Mucosa of gallbladder (tissue), 1 donor: ENCODE results near the gene COPZ1. TPM values are rescaled to one million over a fixed set of nuclear protein-coding genes. Genes with fewer than 3 reads are reported as not detected.
"Not testable (repeated sequence)": the region's sequence is repeated elsewhere in the genome, so short reads cannot be mapped to it uniquely, and the experiment has no call there.

Experiments used
- DNase-seq: peaks from one replicate; pipeline ENCODE4 v3.0.0-alpha.2; 2020; ENCODE audit warnings: low spot score
- total RNA-seq: library from RNA; stranded (reverse); gene quantifications from one replicate; pipeline ENCODE4 v1.2.1, GENCODE V29; 2021
- donor health status: DM: no; HTN: no; CAD: no.

The COPZ1 gene, protein sequence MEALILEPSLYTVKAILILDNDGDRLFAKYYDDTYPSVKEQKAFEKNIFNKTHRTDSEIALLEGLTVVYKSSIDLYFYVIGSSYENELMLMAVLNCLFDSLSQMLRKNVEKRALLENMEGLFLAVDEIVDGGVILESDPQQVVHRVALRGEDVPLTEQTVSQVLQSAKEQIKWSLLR
- total RNA-seq: 138 TPM

DNA sequence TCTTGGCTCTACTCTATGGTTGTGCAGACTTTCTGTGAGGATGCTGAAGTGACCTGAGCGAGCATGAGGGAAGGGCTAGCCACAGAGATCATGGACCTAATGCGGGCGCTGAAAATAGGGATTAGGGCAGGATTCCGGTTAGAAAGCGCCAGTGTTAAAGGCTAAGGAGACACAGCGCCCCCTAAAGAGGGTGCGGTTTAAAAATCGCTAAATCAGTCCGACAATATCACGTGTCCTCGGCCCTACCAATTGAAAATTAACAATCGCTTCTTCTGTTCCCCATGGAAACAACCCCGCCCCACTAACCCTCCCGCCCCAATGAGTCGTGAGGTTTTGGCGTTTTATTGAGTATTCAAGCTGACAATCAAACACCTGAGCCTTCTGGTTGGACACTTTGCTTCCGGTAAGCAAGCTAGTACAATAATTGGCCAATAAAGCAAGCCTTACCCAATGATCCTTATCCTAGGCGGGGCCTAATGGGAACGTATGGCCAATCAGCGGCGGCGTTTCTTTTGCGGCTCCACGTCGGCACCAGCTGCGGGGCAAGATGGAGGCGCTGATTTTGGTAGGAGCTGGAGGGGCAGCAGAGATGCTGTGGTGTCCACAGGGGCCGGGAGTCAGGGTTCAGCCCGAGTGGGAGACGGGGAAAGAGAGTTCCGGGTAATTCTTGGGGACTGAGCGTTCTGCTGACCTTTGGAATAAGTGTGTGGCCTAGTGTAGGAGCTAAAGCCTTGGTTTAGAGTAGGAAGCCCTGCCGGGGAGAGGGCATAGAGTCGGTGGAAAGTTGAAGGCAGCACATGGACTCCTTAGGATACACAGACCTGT is at the start of gene COPZ1:
Gene COPZ1 (plus strand): TSS at position 515 of the 825 bp plus-strand sequence. CDS start 33 bp downstream, at position 548.
- DNase-seq: peak; percentile 98

DNA sequence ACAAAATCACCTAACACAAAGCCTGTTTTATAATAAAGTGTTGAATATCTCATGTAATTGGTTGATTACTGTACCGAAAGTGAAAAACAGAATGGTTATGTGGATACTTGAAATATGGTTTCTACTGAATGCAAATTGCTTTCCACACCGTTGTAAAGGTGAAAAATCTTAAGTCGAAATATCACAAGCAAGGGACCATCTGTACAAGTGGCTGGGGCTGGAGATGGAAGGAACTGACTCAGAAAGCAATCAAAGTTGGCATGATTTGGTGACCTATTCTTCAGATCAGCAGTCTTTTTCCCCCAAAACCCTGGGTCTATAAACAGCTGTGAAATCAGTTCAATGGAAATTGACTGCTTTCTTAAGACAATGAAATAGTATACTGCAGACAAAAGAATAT is 48.6 kb upstream of the COPZ1 start:
- DNase-seq: no peak

DNA sequence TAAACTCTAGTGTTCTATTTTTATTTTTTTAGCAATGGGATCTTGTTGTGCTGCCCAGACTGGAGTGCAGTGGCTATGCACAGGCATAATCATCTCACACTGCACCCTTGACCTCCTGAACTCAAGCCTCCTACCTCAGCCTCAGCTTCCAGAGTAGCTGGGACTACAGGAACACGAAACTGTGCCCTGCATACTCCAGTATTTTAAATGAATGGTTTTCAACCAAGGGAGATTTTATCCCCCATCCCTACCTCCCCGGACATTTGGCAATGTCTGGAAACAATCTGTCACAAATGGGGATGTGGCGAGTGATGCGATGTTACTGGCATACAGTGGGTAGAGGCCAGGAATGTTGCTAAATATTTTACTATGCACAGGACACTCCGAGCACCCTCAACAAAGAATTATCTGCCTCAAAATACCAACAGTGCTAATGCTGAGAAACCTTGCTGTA is 47.1 kb upstream of the COPZ1 start:
- no peak for DNase-seq

DNA sequence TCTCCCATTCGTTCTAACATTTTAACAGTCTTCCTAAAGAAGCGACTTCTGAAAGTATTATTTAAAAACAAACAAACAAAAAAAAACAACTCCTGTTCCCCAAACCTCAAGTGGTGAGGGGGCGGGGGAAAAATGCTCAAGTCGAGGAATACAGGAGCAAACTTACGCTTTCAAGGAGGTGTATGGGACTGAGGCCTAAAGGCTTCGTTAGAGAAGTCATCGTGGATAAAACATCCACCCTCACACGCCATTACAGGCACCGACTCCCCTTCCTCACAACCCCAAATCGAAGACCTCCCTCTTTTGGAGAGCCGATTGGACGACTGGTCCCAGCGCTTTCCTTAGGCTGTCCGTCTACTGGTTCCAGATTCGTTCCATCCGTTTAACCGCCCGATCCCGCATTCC is 45.7 kb upstream of the COPZ1 start:
- DNase-seq: no peak

DNA sequence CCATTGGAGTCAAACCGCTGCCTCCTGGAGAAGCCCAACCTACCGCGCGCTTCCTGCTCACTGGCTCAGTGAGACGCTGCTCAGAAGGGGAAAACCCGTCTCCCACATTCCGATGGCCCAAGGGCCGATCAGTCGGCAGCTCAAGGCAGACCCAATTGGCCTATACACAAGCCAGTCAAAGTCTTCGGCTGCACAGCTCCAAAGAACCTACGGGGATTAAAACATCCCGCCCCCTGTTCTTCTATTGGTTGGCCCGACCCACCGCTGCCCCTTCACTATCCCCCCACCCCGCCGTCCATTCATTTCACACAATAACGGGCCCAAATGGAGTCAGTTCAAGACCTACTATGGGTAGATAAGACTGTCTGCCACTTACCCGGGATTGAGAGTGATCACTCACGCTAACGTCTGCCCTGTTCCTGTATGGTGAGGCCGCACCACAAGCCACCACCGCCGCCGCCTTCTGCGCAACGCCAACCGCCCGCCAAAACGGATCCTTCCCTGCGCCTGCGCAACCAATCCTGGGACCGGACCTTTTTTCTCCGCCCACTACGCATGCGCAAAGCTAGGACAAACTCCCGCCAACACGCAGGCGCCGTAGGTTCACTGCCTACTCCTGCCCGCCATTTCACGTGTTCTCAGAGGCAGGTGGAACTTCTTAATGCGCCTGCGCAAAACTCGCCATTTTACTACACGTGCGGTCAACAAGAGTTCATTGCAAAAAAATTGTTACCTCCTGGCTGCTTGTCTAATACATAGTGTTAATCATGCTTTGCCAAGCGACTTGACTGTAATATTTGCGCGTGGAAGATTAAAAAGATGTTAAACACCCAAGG is 45.1 kb upstream of the COPZ1 start, which contains the start of gene CBX5:
Gene CBX5 (minus strand): TSS at position 491 of the 836 bp plus-strand sequence. CDS start 22,472 bp downstream, outside the sequence.
- DNase-seq: peak; percentile 100

DNA sequence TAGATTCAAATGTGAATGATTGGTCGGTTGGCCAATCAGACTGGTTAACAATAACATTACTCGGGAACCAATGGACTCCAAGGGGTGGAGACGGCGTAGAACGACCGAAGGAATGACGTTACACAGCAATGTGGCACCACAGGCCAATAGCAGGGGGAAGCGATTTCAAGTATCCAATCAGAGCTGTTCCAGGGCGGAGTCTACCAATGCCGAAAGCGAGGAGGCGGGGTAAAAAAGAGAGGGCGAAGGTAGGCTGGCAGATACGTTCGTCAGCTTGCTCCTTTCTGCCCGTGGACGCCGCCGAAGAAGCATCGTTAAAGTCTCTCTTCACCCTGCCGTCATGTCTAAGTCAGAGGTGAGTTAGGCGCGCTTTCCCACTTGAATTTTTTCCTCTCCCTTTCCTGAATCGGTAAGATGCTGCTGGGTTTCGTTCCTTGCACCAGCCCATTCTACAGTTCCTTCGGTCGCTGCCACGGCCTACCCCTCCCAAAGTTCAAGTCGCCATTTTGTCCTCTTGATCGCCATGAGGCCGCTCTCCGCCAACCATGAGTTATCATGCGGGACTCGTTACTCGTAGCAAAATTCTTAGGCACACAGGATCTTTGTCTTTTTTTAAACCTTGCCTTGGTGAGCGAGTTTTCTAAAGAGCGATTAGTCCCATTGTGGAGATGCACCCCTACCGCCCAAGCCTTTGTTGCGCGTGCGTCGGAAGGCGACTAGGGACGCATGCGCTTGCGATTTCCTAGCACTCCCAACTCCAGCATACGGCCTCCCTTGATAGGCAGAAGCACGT is 44.3 kb upstream of the COPZ1 start, which contains the start of gene HNRNPA1:
Gene HNRNPA1 (plus strand): TSS at position 259 of the 793 bp plus-strand sequence. CDS start 82 bp downstream, at position 341.
- DNase-seq: peak; percentile 99

DNA sequence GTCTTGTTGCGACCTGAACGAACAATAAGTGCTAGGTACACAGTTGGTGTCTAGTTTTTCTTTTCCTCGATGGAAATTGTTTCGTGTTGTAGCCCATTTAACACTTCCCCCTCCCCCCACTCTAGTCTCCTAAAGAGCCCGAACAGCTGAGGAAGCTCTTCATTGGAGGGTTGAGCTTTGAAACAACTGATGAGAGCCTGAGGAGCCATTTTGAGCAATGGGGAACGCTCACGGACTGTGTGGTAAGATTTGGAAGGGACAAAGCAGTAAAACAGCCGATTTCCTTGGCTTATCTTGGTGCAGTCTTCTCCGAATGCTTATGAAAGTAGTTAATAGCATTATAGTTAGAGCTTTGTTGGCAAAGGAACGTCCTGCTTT is 43.7 kb upstream of the COPZ1 start:
- not testable (repeated sequence) for DNase-seq

DNA sequence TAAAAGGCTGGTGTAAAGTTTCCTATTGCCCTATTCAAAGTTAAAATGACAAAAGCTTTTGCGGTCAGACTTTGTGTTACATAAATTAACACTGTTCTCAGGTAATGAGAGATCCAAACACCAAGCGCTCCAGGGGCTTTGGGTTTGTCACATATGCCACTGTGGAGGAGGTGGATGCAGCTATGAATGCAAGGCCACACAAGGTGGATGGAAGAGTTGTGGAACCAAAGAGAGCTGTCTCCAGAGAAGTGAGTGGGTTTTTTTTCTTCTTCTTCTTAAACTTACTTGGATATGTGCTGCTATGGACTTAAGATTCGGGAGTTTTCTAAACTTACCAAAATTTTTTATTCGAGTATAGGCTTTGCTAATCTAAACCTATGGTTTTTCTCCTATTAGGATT is 43.2 kb upstream of the COPZ1 start:
- DNase-seq: not testable (repeated sequence)

DNA sequence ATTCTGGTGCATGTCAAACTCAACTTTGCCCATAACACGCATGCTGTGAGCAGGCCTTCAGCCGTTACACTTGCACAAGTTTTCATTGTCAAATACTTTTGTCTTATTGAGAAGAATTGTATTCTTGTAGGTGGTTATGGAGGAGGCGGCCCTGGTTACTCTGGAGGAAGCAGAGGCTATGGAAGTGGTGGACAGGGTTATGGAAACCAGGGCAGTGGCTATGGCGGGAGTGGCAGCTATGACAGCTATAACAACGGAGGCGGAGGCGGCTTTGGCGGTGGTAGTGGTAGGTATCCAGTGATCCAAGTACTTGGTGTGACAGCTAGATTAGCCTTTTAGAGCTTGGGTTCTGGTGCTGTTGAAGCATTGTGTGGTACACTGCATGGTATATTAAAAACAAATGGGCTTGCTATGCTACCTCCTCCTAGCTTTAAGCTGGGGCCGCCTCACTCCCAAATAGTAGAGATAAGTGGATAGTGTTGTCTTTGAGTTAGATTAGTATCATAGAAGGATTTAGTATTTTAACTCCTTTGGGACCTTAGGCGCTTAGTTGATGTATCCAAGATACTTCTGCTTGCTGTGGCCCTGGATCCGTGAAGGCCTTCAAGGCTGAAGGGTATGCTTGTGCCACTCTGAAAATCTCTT is 41.9 kb upstream of the COPZ1 start:
- DNase-seq: no peak

DNA sequence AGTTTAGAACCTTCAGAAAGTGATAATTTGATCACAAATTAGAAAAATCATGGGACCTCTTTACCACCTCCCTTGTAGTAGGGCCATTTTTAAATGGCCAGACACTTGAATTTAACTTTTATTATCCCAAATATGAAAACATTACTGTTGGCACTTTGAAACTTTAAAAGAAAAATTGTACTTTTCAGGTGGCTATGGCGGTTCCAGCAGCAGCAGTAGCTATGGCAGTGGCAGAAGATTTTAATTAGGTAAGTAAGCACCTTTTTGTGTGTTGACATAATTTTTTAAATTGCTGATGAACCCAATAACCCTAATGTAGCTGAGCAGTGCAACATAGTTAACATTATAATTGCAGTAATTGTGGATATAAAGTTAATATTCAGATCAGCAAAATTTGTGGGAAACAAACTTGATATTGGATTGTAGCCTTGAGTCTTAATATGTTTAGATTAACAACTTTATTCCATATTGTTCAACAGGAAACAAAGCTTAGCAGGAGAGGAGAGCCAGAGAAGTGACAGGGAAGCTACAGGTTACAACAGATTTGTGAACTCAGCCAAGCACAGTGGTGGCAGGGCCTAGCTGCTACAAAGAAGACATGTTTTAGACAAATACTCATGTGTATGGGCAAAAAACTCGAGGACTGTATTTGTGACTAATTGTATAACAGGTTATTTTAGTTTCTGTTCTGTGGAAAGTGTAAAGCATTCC is 40.7 kb upstream of the COPZ1 start:
- not testable (repeated sequence) for DNase-seq

DNA sequence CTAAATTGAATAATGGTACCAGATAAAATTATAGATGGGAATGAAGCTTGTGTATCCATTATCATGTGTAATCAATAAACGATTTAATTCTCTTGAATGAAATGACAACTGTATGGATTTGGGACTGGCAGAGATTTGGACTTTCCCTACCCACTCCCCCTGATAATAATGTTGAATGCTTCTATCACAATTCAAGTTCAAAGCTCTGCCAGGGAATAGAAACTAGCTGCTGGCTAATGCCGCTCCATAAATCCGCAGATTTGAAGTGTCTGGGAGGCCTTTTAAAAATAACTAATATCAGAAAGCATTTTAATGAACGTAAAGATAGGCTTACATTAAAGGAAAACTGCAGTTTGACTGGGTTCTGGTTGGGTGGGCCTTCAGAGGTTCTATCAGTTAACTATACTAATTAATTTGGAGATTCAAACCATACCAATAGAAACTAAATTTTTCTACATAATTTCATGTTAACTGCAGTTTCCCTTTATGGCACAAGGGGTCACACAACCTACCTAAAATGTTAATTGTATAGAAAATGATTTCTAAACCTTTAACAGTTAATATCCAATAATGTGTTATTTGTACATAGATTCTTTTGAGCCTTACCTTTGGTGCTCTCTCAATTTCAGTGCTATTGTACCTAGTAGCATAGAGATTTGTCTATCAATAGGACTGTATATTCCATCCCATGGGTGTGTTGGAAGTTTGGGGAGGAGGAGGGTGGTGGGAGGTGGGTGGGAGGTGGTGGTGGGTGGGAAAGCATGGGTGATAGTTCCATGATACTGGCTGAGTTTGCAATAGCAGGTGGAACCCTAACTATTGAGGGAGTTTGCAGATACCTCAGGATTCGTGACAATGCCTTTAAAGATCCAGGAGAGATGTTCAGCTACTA is 39.5 kb upstream of the COPZ1 start:
- DNase-seq: no peak

DNA sequence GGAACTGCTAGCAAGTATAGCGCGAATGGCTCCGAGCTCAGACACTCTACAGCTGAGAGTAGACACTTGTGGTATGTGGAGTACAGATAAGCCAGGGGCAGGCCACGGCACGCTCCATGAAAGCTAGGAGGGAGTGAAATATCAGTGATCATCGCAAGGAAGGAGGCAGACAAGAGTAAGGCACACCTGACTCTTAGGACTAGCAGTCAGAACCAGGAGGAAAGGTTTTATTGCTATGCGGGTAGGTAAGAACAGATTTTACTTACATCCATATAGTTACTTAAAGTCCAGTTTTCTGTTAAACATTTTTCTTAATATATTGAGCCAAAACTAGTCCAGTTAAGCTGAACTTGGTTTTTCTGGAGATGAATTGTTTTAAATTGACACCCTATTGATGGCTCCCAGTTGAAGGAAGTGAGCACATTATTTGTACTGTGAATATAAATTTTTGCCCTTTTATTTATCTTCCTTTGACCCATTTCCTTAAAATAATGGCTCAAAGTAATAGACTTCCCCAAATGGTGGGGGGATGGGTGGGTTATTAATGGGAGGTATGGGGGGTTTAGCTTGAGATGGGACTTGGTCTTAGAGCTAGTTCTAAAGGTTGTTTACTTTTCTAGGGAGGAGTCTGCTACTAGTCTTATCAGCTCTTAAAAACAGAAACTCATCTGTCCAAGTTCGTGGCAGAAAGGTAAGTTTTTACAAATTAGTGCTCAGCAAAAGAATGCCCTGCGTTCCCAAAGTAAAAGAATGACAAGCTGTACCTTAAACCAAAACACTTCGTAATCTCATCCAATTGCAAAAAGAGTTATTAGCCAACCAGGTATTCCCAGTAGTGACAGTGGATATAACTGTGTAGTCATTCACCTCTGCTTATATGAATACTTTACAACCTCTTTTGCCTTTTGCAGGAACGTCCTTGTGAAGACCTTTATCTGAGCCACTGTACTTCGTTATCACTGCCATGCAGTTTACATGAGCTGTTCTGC is 38.6 kb upstream of the COPZ1 start:
- DNase-seq: no peak

DNA sequence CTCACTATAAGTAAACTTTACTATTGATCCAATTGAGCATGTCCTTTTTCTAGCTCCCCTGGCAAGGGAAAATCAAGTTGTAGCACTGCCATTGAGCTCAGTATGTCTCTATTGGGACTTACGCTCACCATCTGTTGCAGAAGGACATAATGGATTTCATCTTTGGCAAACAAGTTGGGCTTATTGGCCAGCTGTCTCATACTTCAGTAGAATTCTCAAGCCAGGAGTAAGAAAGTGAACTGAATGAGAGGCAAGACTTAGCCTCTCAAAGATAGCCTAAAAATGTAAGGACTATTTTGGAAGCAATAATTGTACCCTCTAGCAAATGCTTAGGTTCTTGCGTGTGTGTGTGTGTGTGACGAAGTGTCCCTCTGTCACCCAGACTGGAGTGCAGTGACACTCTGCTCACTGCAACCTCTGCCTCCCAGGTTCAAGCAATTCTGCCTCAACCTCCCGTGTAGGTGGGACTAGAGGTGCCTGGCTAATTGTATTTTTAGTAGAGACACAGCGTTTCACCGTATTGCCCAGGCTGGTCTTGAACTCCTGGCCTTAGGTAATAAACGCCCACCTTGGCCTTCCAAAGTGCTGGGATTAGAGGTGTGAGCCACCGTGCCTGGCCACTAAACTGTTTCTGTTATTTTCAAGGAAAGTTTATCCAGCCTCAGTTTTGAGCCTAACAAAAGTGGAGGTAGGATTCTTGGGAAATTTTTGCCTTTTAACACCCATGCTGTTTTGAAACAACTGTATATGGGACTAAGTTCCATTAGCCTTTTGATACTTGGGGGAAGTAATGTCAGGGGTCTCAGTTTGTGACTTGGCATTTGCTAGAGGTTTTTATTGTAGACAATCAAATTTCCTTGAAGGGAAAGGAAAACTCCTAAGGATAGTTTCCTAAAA is 37.4 kb upstream of the COPZ1 start:
- DNase-seq: no peak

DNA sequence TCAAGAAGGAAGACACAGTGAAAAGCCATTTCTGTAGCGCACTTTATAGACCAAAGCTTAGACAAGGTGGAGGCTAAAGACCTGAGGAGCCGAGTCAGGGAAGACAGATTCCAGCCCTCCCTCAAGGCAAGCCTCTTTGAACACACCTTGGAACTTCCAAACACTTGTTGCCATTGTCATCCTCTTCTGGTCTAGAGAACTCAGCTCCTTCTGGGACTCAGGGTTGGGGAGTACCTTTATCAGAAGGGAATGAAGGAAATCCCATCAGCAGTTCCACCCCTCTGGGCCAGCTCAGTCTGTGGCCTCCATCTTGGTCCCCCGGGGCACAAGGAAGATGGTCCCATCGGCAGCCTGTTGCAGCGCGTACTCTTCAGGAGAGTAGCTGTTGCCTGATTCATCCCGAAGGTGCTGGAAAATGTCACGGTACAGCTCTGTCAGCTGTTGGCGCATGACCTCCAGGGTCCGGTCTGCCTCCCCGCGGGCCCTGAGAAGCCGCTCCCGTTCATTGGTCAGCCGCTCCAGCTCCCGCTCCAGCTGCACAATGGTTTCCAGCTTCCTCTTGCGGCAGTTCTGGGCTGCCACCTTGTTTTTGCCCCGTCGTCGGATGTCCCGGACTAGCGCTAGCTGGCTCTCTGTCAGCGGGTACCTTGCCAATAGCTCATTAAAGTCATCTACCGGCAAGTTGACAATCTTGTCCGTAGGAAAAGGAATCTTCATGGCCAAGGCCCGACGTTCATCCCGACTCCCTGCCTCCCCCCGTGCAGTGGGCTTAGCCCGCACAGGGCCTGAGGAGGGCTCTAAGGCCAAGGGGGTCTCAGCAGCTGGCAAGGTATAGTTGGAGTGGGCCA is 32.6 kb upstream of the COPZ1 start:
- DNase-seq: no peak

DNA sequence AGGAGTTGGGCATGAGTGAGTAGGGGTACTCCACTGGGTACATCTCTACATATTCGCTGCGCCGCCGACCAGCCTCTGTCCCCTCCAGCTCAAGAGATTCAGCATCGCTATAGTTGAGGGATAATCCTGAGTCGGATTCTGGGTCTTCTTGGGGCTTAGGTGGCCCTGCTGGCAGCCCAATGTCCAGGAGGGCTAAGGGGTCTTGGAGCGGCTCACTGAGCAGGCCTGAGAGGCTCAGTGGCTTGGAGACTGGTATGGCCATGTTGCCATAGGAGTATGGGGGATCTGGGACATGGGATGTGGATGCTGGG is 32.0 kb upstream of the COPZ1 start:
- DNase-seq: no peak
